Neural crest cell (in vitro differentiated cells): ENCODE results near the gene NDRG2. TPM values are rescaled to one million over a fixed set of nuclear protein-coding genes. Genes with fewer than 3 reads are reported as not detected.

ENCODE experiments used
- DNase-seq: peaks from one replicate; pipeline ENCODE4 v3.0.0; 2021; ENCODE audit warnings: low read depth, mixed read lengths, low spot score
- H3K27ac Mint-ChIP-seq: one replicate; pipeline ENCODE4 v1.8.0; 2021; ENCODE audit warnings: mild to moderate bottlenecking, mixed read lengths; ENCODE audit not compliant: unreplicated experiment
- H3K27me3 Mint-ChIP-seq: 2 replicates; pipeline ENCODE4 v1.8.0; 2021; ENCODE audit warnings: low read depth, mild to moderate bottlenecking, mixed read lengths
- H3K36me3 Mint-ChIP-seq: 2 replicates; pipeline ENCODE4 v1.8.0; 2021; ENCODE audit warnings: low read depth, mild to moderate bottlenecking, mixed read lengths
- H3K4me1 Mint-ChIP-seq: 2 replicates; pipeline ENCODE4 v1.8.0; 2021; ENCODE audit warnings: mixed read lengths
- H3K4me3 Mint-ChIP-seq: one replicate; pipeline ENCODE4 v1.8.0; 2021; ENCODE audit warnings: mild to moderate bottlenecking, mixed read lengths
- H3K9me3 Mint-ChIP-seq: 2 replicates; pipeline ENCODE4 v1.8.0; 2021; ENCODE audit warnings: mixed read lengths
- long read RNA-seq: library from polyadenylated mRNA; unstranded; transcript quantifications from one replicate; pipeline ENCODE4 v2.0.0, GENCODE V29; 2020
- total RNA-seq: library from RNA; stranded (reverse); gene quantifications from 2 replicates; pipeline ENCODE4 v1.2.1, GENCODE V29; 2021
- TF ChIP-seq, protein P1 (sequence below): fragments of 200-600 bp; sonication (generic); conservative IDR thresholded peaks from 2 replicates; pipeline ENCODE4 v1.5.0; 2021; ENCODE audit warnings: antibody characterized with exemption, mild to moderate bottlenecking

Gene NDRG2
- total RNA-seq, result 13.7 and 17.4 TPM in 2 replicates
- long read RNA-seq, partial matches to known transcripts, result 1 of 19 reads
- long read RNA-seq, other reads (novel, unspliced or antisense), result 10 of 19 reads

DNA sequence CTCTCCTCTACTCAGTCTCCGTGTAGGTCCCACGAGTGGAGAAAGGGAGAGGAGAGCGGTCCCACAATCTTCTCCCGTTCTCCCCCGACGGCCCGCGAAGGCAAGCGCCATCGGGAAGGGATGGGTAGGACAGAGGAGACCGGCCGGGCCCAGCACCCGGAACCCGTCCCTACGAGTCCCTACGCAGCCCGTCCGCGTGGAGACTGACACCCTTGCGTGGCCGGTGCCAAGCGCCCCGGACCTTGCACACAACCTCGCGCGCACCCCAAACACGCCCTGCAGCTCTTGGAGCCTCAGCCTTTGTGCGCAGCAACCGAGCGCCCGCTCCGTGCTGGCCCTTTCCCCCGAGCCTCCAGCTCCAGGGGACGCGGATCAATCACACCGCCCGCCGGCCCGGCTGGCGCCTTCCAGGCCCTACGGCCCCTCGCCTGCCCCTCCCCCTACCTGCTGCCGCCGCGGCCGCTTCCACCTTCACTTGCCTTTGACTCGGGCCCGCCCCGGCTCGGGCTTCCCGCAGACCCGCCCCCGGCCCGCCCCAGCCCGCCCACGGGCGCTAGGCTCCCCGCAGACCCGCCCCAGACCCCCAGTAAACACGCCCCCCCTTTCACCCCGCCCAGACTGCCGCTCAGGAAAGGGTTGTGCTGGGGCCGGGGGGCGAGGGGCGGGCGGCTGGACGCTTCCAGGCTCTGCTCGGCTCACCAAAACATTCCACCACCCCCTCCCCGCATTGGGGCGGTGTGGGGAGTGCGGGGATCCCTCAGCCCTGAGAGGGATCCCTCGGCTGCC, at the start of gene NDRG2:
Gene NDRG2, minus strand, starts transcription at position 477 of the 786 bp plus-strand sequence. CDS start 1,746 bp downstream, outside the sequence.
- Mint-ChIP-seq H3K4me3 (peak within 1 kb of the TSS; percentile 91), H3K9me3 (no peaks in the 10 kb centered on the region), H3K27me3 (peaks cover 44% of the 10 kb centered on the region), H3K4me1 (peaks cover 19% of the 10 kb centered on the region), H3K27ac (no peak within 1 kb of the TSS), H3K36me3 (no peaks in the 10 kb centered on the region)
- TF ChIP-seq, protein P1, sequence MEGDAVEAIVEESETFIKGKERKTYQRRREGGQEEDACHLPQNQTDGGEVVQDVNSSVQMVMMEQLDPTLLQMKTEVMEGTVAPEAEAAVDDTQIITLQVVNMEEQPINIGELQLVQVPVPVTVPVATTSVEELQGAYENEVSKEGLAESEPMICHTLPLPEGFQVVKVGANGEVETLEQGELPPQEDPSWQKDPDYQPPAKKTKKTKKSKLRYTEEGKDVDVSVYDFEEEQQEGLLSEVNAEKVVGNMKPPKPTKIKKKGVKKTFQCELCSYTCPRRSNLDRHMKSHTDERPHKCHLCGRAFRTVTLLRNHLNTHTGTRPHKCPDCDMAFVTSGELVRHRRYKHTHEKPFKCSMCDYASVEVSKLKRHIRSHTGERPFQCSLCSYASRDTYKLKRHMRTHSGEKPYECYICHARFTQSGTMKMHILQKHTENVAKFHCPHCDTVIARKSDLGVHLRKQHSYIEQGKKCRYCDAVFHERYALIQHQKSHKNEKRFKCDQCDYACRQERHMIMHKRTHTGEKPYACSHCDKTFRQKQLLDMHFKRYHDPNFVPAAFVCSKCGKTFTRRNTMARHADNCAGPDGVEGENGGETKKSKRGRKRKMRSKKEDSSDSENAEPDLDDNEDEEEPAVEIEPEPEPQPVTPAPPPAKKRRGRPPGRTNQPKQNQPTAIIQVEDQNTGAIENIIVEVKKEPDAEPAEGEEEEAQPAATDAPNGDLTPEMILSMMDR, result no peak
- DNase-seq, result peak; percentile 71

DNA sequence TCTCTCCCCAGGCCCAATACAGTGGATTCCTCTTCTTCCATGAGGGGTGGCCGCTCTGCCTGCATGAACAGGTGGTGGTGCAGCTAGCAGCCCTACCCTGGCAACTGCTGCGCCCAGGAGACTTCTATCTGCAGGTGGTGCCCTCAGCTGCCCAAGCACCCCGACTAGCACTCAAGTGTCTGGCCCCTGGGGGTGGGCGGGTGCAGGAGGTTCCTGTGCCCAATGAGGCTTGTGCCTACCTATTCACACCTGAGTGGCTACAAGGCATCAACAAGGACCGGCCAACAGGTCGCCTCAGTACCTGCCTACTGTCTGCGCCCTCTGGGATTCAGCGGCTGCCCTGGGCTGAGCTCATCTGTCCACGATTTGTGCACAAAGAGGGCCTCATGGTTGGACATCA, 49.1 kb upstream of the NDRG2 start:
- peaks cover 47% of the 10 kb centered on the region for H3K4me1 Mint-ChIP-seq
- H3K4me3 Mint-ChIP-seq, result peak overlapping the region; percentile 96
- H3K9me3 Mint-ChIP-seq, result no peaks in the 10 kb centered on the region
- no peak for DNase-seq
- no peaks in the 10 kb centered on the region for H3K27me3 Mint-ChIP-seq
- peak overlapping the region; percentile 68 for H3K27ac Mint-ChIP-seq
- TF ChIP-seq, protein P1, result no peak
- H3K36me3 Mint-ChIP-seq, result peaks cover 20% of the 10 kb centered on the region

GRCh38 chr14:21072781-21073339, 48.0 kb upstream of the NDRG2 start:
- H3K36me3 Mint-ChIP-seq, result peaks cover 20% of the 10 kb centered on the region

GRCh38 chr14:21072031-21072473, 47.2 kb upstream of the NDRG2 start:
- H3K27me3 Mint-ChIP-seq, result peaks cover 2% of the 10 kb centered on the region
- peak overlapping the region; percentile 46 for H3K27ac Mint-ChIP-seq
- no peaks in the 10 kb centered on the region for H3K9me3 Mint-ChIP-seq
- TF ChIP-seq, protein P1, result no peak
- peaks cover 53% of the 10 kb centered on the region for H3K4me1 Mint-ChIP-seq
- H3K4me3 Mint-ChIP-seq, result peak overlapping the region; percentile 96
- DNase-seq, result no peak
- peaks cover 16% of the 10 kb centered on the region for H3K36me3 Mint-ChIP-seq

More at GRCh38 chr14:21072781-21073339, 48.0 kb upstream of the NDRG2 start:
- peak overlapping the region; percentile 96 for H3K4me3 Mint-ChIP-seq
- H3K27ac Mint-ChIP-seq, result no peak overlapping the region
- no peak for DNase-seq
- TF ChIP-seq, protein P1, result no peak
- peaks cover 55% of the 10 kb centered on the region for H3K4me1 Mint-ChIP-seq
- H3K9me3 Mint-ChIP-seq, result no peaks in the 10 kb centered on the region
- H3K27me3 Mint-ChIP-seq, result peaks cover 2% of the 10 kb centered on the region

GRCh38 chr14:21071225-21072030, 46.6 kb upstream of the NDRG2 start:
- no peaks in the 10 kb centered on the region for H3K9me3 Mint-ChIP-seq
- H3K4me1 Mint-ChIP-seq, result peaks cover 53% of the 10 kb centered on the region
- TF ChIP-seq, protein P1, result no peak
- peak; percentile 62 for DNase-seq
- H3K36me3 Mint-ChIP-seq, result peaks cover 14% of the 10 kb centered on the region
- H3K27ac Mint-ChIP-seq, result peak overlapping the region; percentile 88
- H3K4me3 Mint-ChIP-seq, result peak overlapping the region; percentile 96
- peaks cover 2% of the 10 kb centered on the region for H3K27me3 Mint-ChIP-seq
